ENCODE results near the gene PEPD.
"Not testable (repeated sequence)": the region's sequence is repeated elsewhere in the genome, so short reads cannot be mapped to it uniquely, and the experiment has no call there.

The PEPD gene

GRCh38 chr19:33481863-33482262, 39.7 kb downstream of the PEPD start:
- DNase-seq (ENCODE audit: low read depth, low spot score) = no peak
- H3K27ac ChIP-seq = no peak overlapping the region

GRCh38 chr19:33479570-33479969, 42.0 kb downstream of the PEPD start:
- not testable (repeated sequence) for H3K27ac ChIP-seq; DNase-seq (ENCODE audit: low read depth, low spot score)

GRCh38 chr19:33477781-33478180, 43.8 kb downstream of the PEPD start:
- H3K27ac ChIP-seq = no peak overlapping the region
- DNase-seq (ENCODE audit: low read depth, low spot score) = no peak

- H3K27ac ChIP-seq = no peak overlapping the region
- no peak for DNase-seq (ENCODE audit: low read depth, low spot score)
Observed at GRCh38 chr19:33476151-33476707, 45.4 kb downstream of the PEPD start.

GRCh38 chr19:33473653-33474305, 47.8 kb downstream of the PEPD start:
- no peak for DNase-seq (ENCODE audit: low read depth, low spot score)

GRCh38 chr19:33472691-33473652, 48.6 kb downstream of the PEPD start:
- DNase-seq (ENCODE audit: low read depth, low spot score) = peak; percentile 80

More at GRCh38 chr19:33473653-33474305, 47.8 kb downstream of the PEPD start:
- H3K27ac ChIP-seq = peak overlapping the region; percentile 60

GRCh38 chr19:33472226-33472625, 49.4 kb downstream of the PEPD start:
- DNase-seq (ENCODE audit: low read depth, low spot score) = no peak
- no peak overlapping the region for H3K27ac ChIP-seq

More at GRCh38 chr19:33472691-33473652, 48.6 kb downstream of the PEPD start:
- H3K27ac ChIP-seq = peak overlapping the region; percentile 60

- DNase-seq (ENCODE audit: low read depth, low spot score) = no peak
- H3K27ac ChIP-seq = no peak overlapping the region
Observed at GRCh38 chr19:33471111-33471996, 50.2 kb downstream of the PEPD start.

GRCh38 chr19:33470686-33471085, 50.9 kb downstream of the PEPD start:
- no peak for DNase-seq (ENCODE audit: low read depth, low spot score)
- no peak overlapping the region for H3K27ac ChIP-seq

GRCh38 chr19:33470040-33470330, 51.6 kb downstream of the PEPD start:
- no peak for DNase-seq (ENCODE audit: low read depth, low spot score)
- no peak overlapping the region for H3K27ac ChIP-seq

GRCh38 chr19:33469171-33470039, 52.2 kb downstream of the PEPD start:
- H3K27ac ChIP-seq = no peak overlapping the region
- DNase-seq (ENCODE audit: low read depth, low spot score) = no peak

- no peak overlapping the region for H3K27ac ChIP-seq
- DNase-seq (ENCODE audit: low read depth, low spot score) = no peak
Observed at GRCh38 chr19:33468361-33469170, 53.0 kb downstream of the PEPD start.

- DNase-seq (ENCODE audit: low read depth, low spot score) = no peak
Observed at GRCh38 chr19:33467851-33468250, 53.7 kb downstream of the PEPD start.

GRCh38 chr19:33465834-33466233, 55.8 kb downstream of the PEPD start:
- H3K27ac ChIP-seq = no peak overlapping the region
- DNase-seq (ENCODE audit: low read depth, low spot score) = no peak

More at GRCh38 chr19:33467851-33468250, 53.7 kb downstream of the PEPD start:
- no peak overlapping the region for H3K27ac ChIP-seq

GRCh38 chr19:33465371-33465770, 56.2 kb downstream of the PEPD start:
- no peak overlapping the region for H3K27ac ChIP-seq
- no peak for DNase-seq (ENCODE audit: low read depth, low spot score)

GRCh38 chr19:33464733-33465115, 56.9 kb downstream of the PEPD start:
- DNase-seq (ENCODE audit: low read depth, low spot score) = no peak
- no peak overlapping the region for H3K27ac ChIP-seq

- no peak overlapping the region for H3K27ac ChIP-seq
- no peak for DNase-seq (ENCODE audit: low read depth, low spot score)
Observed at GRCh38 chr19:33464010-33464732, 57.4 kb downstream of the PEPD start.

GRCh38 chr19:33463199-33463598, 58.4 kb downstream of the PEPD start:
- H3K27ac ChIP-seq = no peak overlapping the region
- no peak for DNase-seq (ENCODE audit: low read depth, low spot score)
